AG09319 (cell line): ENCODE data around the gene MED29.

Experiments used
- DNase-seq: peaks from one replicate; pipeline ENCODE4 v3.0.0-alpha.2; 2010; ENCODE audit warnings: low read depth; ENCODE audit errors: extremely low read depth
- TF ChIP-seq, protein P1 (sequence below): IDR thresholded peaks from 2 replicates; pipeline ENCODE4 v1.5.1; 2011; ENCODE audit warnings: low read depth, mild to moderate bottlenecking, inconsistent platforms, low read length, moderate library complexity

Gene MED29

DNA sequence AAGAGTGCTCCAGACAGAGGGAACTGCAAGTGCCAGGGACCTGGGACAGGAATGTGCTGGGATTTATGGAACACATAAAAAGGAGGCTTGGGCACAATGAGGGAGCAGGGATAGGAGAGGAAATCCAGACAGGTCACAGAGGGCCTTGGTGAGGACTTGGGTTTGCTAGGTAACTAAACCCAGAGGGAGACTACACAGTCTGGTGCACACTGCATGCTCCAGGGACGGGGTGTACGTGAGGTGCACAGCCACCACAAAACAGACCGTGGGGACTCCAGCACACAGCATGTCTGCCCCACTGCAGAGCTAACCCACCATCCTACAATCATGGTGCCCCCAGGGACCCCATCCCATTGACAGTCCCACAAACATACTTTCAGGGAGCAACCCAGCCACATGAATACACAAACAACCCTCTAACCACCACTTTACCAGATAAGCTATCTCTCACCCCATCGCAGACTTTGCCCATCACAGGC lies 9.9 kb downstream of the MED29 start:
- DNase-seq = no peak
- TF ChIP-seq, protein P1, sequence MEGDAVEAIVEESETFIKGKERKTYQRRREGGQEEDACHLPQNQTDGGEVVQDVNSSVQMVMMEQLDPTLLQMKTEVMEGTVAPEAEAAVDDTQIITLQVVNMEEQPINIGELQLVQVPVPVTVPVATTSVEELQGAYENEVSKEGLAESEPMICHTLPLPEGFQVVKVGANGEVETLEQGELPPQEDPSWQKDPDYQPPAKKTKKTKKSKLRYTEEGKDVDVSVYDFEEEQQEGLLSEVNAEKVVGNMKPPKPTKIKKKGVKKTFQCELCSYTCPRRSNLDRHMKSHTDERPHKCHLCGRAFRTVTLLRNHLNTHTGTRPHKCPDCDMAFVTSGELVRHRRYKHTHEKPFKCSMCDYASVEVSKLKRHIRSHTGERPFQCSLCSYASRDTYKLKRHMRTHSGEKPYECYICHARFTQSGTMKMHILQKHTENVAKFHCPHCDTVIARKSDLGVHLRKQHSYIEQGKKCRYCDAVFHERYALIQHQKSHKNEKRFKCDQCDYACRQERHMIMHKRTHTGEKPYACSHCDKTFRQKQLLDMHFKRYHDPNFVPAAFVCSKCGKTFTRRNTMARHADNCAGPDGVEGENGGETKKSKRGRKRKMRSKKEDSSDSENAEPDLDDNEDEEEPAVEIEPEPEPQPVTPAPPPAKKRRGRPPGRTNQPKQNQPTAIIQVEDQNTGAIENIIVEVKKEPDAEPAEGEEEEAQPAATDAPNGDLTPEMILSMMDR = no peak

DNA sequence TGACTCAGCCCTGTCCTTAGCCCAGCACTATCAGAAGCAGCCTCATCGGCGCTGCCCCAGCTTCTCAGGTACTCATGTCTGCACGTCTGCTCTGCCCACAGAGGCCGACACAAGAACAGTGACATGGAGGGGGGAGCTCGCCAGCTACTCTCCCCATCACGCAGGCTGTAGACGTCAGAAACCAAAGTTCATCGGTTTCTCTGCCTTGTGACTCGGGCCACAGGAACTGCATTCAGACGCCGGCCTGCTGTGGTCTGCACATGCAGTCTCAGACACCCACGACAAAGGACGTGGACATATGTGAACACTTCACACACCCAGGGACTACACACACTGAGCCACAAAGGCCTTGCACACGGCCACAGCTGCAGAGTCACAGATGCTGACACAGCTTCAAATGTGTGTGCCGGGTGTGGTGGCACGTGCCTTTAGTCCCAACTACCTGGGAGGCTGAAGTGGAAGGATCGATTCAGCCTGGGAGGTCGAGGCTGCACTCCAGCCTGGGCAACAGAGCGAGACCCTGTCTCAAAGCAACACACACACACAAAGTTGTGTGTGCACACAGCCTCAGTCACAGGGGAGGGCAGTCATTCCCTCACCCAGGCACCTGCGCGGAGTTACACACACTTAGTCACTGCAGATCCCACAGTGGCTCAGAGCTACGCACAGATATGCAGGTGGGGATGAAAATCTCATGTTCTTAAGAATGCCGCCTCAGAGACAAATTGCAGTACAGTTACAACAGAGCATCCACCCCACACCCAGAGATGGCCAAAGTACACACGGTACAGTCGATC lies 10.6 kb downstream of the MED29 start:
- TF ChIP-seq, protein P1 = no peak
- DNase-seq = no peak

DNA sequence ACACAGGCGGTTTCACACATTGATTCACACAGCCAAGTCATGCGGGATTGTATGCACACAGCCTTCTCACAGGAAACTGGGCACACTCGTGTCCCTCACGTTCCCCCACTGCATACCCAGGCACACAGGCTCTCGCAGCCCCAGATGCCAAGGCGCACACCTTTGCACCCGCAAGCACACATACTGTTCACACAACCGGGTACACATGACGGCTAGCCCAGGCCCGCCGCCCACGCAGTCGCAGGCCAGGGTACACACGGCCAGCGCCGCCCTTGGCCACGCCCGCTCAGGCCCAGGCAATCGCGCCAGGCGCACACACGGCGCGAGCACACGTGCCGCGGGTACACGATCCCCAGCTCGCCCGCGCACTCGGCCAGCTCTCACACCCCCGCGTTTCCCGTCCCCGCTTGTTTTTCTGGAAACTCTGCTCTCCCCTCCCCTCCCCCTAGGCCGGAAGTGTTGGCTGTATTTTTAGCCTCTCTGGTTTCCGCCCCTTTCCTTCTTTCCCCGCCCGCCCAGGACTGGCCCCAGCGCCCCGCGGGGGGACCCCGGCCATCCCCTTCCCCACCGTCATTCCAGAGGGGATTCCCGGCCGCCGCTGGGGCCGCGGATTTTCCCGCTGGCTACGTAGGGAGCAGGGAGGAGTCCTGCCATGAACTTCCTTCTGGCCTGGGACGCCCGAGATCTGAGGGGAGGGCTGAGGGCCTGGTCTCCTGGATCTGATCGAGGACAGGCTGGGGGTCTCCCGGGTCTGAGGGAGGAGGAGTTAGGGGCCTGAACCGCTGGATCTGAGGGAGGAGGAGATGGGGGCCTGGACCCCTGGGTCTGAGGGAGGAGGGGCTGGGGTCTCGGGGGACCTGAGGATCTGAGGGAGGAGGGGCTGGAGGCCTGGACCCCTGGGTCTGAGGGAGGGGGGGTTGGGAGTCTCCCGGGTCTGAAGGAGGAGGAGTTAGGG lies 11.4 kb downstream of the MED29 start:
- TF ChIP-seq, protein P1 = no peak
- peak; percentile 87 for DNase-seq

DNA sequence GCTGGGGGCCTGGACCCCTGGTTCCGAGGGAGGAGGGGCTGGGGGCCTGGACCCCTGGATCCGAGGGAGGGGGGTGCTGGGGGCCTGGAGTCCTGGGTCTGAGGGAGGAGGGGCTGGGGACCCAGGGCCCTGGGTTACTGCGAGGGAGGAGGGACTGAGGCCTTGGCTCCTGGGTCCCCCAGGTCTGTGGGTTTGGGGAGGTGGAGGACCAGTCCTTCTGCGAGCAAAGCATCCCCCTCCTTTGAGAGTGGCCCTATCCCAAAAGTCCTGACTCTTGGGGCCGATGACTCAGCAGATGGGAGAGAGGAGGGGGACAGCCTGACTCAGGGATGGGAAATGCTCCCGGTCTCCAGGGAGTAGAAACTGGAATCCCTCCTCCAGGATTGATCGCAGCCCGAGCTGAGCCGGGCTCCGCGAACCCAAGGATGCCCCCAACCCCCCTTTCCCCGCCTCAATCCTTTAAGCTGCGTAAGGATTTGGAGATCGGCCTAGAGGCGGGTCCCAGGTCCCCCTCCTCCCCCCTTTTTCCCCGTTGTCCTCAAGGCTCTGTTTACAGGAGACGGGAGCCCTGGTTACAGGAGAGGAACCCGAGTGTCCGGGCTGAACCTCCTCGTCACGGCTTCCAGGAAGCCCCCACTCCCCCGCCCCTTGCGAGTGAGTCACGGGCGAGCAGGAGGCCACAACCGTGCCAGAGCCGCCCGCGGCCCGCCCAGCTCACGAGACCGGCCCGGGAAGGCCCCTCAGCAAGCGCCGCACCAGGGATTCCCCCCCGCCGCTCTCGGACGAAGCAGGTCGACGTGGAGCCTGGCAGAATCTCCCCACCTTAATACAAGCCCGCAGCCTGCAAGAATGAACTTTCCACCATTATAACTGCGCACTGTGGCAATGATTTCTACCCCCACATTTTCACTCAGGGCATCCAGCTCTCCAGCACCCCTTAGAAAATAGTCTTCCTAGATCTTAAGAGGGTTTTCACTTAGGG lies 12.4 kb downstream of the MED29 start:
- DNase-seq = peak; percentile 100
- TF ChIP-seq, protein P1 = no peak

DNA sequence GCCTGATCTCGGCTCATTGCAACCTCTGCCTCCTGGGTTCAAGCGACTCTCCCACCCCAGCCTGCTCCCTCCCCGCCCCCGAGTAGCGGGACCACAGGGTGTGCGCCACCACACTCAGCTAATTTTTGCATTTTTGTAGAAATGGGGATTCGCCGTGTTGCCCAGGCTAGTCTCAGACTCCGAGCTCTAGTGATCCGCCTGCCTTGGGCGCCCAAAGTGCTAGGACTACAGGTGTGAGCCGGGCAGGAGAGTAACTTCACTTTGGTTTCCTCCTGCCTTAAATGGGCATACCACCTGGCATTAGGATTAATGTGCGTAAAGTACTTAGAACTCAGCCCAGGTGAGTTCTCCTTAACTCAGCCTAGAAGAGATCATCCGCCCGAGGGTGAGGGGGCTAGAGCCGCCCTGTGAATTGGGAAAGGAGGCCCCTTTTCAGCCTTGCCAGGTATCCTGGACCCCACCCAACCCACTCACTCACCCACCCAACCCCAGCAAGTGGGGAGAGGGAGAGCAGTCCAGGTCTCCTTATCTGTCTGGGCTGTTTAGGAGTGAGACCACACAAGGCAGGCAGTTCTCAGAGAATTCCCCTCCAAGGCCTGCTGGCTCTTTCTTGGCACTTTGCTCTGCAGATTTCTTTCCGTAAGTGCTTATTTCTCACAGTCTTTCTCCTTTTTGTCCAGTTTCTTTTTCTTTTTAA lies 14.2 kb downstream of the MED29 start:
- TF ChIP-seq, protein P1 = no peak
- no peak for DNase-seq

DNA sequence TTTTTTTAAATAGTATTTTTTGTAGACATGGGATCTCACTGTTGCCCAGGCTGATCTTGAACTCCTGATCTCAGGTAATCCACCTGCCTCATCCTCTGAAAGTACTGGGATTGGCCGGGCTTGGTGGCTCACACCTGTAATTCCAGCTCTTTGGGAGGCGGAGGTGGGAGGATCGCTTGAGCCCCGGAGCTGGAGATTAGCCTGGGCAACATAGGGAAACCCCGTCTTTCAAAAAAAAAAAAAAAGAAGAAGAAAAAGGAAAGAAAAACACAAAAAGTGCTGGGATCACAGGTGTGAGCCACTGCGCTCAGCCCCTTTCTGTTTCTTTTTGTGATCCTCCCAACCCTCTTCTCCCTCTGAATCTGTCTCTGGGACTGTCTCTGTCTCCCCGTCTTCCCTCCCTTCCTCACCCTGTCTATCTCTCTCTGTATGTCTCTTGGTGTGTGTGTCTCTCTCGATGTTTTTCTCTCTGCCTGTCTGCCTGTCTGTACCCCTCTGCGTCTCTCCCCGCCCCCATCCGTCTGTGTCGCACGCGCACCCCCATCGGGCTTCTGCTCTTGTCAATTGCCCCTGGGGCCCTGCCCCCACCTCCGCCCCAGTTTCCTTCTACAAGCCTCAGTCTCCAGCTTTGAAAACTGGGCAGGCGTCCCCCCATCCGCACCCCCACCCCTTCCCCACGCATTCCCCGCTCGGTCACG lies 14.9 kb downstream of the MED29 start:
- DNase-seq = no peak
- TF ChIP-seq, protein P1 = no peak
